NOMO-1 treated with DMSO at 0.1 percent for 48 hours (cell line): Measurements from ENCODE around the gene PIP4K2A.
"Not testable (repeated sequence)": the region's sequence is repeated elsewhere in the genome, so short reads cannot be mapped to it uniquely, and the experiment has no call there.

ENCODE experiments used
- DNase-seq: peaks from one replicate; lab custom pipeline; 2025; ENCODE audit not compliant: unreplicated experiment; lab: John Stamatoyannopoulos, UW

PIP4K2A gene

GRCh38 chr10:22697101-22697500 lies 17.3 kb downstream of the PIP4K2A start:
- DNase-seq: no peak

GRCh38 chr10:22693860-22694259 lies 20.5 kb downstream of the PIP4K2A start:
- DNase-seq: no peak

DNA sequence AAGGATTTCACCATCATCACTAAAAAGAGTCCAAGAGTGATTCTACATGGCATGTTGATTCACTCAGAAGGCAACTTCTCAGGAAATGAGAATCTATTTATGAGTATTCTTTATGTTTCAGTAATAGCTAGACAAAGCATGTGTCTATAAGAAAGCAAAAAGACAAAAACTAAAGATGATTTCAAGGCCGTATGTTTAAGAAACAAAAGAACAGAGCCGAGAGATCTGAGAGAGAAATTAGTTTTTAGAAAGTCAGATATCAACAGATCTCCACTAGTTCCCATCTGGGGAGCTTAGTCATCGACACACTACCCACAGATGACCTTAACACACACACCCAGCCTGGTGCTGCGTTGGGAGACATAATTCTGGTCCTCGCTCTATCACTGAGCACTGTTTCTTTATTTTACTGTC lies 21.0 kb downstream of the PIP4K2A start:
- DNase-seq: peak; percentile 27

DNA sequence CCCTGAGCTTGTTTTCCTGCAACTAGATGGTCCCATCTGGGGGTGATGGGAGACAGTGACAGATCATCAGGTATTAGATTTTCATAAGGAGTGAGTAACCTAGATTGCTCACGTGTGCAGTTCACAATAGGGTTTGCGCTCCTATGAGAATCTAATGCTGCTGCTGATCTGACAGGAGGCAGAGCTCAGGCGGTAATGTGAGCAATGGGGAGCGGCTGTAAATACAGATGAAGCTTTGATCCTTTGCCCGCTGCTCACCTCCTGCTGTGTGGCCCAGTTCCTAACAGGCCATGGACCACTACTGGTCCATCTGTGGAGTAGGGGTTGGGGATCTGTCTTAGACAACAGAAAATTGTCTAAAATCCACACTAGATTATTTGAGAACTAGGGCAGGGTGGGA lies 22.3 kb downstream of the PIP4K2A start:
- not testable (repeated sequence) for DNase-seq

DNA sequence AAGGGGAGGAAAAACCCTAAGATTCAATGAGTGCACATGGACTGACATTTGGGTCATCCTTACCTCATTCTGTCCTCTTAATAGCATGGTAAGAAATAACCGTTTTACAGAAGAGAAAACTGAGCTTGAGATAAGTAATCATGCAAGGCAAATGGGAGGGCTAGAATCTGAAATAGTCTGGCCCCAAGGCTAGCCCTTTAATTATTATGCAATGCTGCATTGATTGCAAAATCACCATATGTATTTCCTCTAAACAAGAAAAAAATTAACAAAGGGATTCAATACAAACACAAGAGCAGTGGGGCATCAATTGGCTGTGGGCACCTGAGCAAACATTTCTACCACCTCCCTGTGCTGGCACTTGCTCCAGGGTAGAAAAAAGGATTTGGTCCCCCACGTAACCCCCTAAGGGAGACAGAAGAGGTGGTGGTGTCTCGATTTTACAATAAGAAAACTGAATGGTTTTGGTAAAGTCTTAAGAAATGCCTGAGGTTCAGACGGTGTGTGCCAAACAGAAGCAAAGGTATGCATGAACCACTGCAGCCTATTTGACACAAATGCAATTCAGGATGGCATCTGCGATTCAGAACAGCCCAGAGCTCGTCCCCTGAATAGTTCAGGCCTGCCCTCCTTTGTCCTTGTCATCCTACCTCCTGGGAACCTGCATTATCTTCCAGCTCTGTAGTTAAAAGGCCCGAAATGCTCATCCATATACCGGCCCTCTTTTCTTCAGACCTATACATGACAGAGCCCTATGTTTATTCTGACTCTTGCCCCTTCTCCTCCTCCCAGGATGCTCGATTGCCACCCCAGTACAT lies 23.6 kb downstream of the PIP4K2A start:
- DNase-seq: peak; percentile 63

DNA sequence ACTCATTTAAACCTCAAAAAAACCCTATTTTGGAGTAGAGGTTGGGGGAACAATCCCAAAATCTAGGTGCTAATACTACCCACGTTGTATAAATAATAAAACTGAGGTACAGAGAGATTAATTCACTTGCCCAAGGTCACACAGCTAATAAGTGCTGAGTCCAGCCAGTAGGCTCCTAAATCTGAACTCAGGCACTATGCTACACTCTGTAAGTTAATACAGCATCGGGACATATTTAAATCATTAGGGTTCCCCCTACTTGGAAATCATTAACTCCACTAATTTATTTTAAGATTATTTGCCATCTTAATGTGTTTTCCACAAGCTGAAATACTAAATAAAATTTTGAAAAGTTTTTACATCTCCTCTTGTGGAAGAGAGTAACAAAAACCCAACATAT lies 24.2 kb downstream of the PIP4K2A start:
- DNase-seq: no peak

DNA sequence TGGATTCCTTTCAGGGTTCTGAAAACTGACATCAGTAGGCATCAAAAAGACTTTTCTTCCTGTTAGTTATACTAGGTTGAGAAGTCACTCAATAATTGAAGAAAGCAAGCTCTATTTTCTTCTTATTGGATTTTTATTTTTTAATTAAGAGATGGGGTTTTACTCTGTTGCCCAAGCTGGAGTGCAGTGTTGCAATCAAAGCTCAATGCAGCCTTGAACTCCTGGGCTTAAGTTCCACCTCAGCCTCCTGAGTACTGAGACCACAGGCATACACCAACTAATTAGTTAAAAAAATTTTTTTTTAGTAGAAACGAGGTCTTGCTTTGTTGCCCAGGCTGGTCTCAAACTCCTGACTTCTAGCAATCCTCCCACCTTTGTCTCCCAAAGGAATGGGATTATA lies 28.0 kb downstream of the PIP4K2A start:
- no peak for DNase-seq

GRCh38 chr10:22685926-22686325 lies 28.5 kb downstream of the PIP4K2A start:
- no peak for DNase-seq

- DNase-seq: no peak
Observed at GRCh38 chr10:22684699-22685098, 29.7 kb downstream of the PIP4K2A start.

GRCh38 chr10:22683140-22683389 lies 31.3 kb downstream of the PIP4K2A start:
- no peak for DNase-seq

GRCh38 chr10:22682237-22683139 lies 31.9 kb downstream of the PIP4K2A start:
- DNase-seq: peak; percentile 4

GRCh38 chr10:22681783-22682183 lies 32.6 kb downstream of the PIP4K2A start:
- DNase-seq: peak; percentile 11

DNA sequence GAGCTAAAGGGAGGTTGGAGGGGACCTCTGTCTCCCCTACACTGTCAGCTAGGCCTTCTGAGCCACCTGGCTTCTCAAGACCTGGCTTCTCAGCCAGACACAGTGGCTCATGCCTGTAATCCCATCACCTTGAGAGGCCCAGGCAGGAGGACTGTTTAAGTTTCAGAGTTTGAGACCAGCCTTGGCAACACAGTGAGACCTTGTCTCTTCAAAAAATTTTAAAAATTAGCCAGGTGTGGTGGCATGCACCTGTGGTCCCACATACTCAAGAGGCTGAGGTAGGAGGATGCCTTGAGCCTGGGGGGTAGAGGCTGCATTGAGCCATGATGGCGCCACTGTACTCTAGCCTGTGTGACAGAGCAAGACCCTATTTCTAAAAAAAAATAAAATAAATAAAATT lies 33.1 kb downstream of the PIP4K2A start:
- no peak for DNase-seq

- no peak for DNase-seq
Observed at GRCh38 chr10:22679608-22680007, 34.8 kb downstream of the PIP4K2A start.

DNA sequence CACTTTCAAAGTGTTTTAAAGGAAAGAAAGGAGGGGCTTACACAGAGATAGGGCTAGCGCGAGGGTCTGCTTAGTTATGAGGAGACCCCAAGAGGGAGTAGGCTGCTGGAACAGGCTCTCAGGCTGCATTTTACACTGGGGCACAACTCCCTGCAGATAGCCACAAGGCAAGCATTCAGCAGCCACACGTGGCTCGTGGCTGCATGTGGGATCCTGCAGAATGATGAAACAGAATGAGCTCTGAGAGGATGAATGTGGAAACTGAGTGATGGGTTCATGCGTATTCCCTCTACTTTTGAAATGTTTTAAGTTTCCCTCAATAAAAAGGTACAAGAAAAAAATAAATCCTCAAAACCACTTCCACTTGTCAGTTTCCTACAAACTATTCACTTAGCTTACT lies 37.0 kb downstream of the PIP4K2A start:
- DNase-seq: no peak

DNA sequence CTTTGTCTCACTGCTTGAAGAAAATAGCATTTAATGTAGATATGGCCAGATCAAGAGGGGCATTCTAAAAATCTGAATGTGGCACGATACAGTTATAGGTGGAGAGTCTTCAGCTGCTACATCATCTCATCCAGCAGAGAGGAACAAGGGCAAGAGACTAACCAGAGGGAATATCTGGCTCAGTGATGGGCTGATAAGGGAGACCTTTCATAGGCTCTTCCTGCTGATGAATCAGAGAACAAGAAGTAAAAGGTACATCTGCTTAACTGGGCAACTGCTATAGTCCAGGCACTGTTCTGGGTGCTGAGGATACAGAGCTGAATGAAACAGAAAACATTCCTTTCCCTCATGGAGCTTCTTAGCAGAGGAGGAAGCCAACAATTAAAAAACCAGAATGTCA lies 37.9 kb downstream of the PIP4K2A start:
- no peak for DNase-seq

DNA sequence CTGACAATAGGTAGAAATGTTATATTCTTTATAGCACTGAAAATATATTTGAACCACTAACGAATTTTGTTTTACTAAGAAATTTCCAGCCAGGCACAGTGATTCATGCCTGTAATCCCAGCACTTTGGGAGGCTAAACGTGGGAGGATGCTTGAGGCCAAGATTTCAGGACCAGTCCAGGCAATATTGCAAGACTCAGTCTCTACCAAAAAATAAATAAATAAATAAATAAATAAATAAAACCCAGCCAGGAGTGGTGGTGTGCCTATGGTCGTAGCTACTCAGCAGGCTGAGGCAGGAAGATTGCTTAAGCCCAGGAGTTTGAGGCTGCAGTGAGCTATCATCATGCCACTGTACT lies 39.8 kb downstream of the PIP4K2A start:
- DNase-seq: no peak

DNA sequence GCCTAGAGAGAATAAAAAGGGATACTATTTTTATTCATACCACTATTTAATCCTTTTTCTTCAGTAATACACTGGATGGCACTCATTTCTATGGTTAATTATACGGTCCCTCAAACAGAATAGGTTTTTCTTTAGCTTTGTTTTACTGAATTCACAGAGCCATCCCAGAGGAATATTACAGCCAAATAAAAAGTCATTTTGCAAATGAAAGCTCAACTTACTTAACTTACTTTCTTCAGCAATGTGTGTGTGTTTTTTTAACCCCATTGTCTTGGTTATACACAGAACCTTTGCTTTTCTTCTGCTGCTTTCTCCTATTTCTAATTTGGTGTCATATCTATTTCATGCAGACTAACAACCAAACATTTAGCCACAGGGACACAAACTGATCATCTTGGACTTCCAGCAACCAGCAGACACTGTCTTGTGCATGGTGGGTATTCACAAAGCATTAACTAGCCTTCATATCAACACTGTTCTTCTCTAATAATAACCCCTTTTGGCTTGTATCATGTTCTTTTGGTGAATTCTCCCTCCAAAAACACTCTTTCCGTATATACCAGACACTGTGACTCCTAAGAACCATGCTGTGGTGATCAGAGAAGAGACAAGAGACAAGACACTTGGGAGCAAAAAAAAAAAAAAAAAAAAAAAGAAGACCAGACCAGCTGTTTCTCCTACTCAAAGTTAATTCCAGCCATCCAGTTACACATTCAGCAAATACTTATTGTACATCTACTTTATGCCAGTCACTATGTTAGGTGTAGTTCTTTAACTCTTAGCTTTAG lies 40.4 kb downstream of the PIP4K2A start:
- DNase-seq: no peak

- DNase-seq: no peak
Observed at GRCh38 chr10:22673091-22673392, 41.3 kb downstream of the PIP4K2A start.

DNA sequence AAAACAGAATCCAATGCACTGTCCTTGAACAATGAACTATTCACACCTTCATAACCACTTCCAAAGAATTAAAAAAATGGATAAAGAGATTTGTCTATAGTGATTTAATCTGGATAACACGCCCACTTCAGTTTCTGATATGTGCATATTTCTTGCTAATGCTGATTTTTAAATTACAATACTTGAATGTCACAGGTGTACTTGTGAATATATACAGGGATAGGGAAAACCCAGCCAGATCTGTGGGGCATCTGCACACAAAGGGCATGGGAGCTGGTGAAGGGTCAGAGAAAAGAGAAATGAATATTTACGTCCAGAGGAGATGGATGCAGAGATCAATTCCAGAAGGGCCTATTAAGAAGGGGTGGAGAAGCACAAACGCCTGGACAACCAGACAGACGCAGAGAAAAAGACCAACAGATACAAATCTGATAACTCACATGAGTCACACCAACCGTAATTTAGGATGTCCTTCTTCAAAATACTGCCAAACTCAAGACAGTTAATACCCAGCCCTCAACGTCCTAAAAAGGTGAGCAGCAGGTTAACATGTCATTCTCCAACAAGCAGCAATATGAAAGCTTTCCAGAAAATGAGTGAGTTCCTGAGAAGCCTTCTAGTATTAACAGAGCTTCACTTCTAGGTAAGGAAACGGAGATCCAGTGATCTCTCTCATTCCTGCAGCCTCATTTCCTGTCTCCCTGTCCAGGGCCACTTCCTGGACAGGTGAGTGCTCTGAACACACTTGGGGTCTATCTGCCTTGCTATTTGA lies 41.9 kb downstream of the PIP4K2A start:
- DNase-seq: no peak

- DNase-seq: no peak
Observed at GRCh38 chr10:22670788-22671187, 43.6 kb downstream of the PIP4K2A start.
